Natural killer cell (primary cell): ENCODE data around the gene LDLRAD4. TPM values are rescaled to one million over a fixed set of nuclear protein-coding genes. Genes with fewer than 3 reads are reported as not detected.
"Not testable (repeated sequence)": the region's sequence is repeated elsewhere in the genome, so short reads cannot be mapped to it uniquely, and the experiment has no call there.

Experiments used
- ATAC-seq, 3 donors: fragments of 150-1000 bp in 2 of 3; fragments of 200-7000 bp in 1 of 3; cut with Tn5 transposase; 1 replicate in 1 of 3; 2 replicates in 2 of 3; pipeline ENCODE4 v1.10.0; 2021; ENCODE audit warnings: mild to moderate bottlenecking in 2 of 3, moderate library complexity in 2 of 3
- DNase-seq, 2 donors: peaks; one replicate each; pipeline versions ENCODE4 v3.0.0 to v3.0.0-alpha.2; 2013 to 2021; ENCODE audit warnings: mixed read lengths in 1 of 2
- H3K27ac ChIP-seq: one replicate; pipeline ENCODE4 v1.5.1; 2013; ENCODE audit warnings: mild to moderate bottlenecking, low read length
- H3K27me3 ChIP-seq: one replicate; pipeline ENCODE4 v1.6.1; 2013; ENCODE audit warnings: low read length; ENCODE audit not compliant: control insufficient read depth, insufficient read depth
- H3K36me3 ChIP-seq: one replicate; pipeline ENCODE4 v1.6.1; 2013; ENCODE audit warnings: low read length; ENCODE audit not compliant: control insufficient read depth, insufficient read depth
- H3K4me1 ChIP-seq: one replicate; pipeline ENCODE4 v1.6.1; 2013; ENCODE audit warnings: low read length; ENCODE audit not compliant: control insufficient read depth, insufficient read depth
- H3K4me3 ChIP-seq: one replicate; pipeline ENCODE4 v1.5.1; 2013; ENCODE audit warnings: low read length
- H3K9me3 ChIP-seq: one replicate; pipeline ENCODE4 v1.6.1; 2013; ENCODE audit warnings: low read length; ENCODE audit not compliant: control insufficient read depth, insufficient read depth
- H3K27ac Mint-ChIP-seq, 2 donors: one replicate each; pipeline ENCODE4 v1.8.0; 2022; ENCODE audit warnings: mild to moderate bottlenecking in 2 of 2, mixed read lengths in 2 of 2, moderate library complexity in 1 of 2
- H3K27me3 Mint-ChIP-seq, 2 donors: one replicate each; pipeline ENCODE4 v1.8.0; 2022; ENCODE audit warnings: low read depth in 2 of 2, mixed read lengths in 2 of 2
- H3K36me3 Mint-ChIP-seq: one replicate; pipeline ENCODE4 v1.8.0; 2022; ENCODE audit warnings: mixed read lengths
- H3K4me1 Mint-ChIP-seq, 2 donors: one replicate each; pipeline ENCODE4 v1.8.0; 2022; ENCODE audit warnings: mixed read lengths in 2 of 2
- H3K4me3 Mint-ChIP-seq: one replicate; pipeline ENCODE4 v1.8.0; 2022; ENCODE audit warnings: mild to moderate bottlenecking, moderate library complexity, mixed read lengths
- H3K9me3 Mint-ChIP-seq, 2 donors: one replicate each; pipeline ENCODE4 v1.8.0; 2022; ENCODE audit warnings: mixed read lengths in 2 of 2
- WGBS: methylation state at CpG from one replicate; pipeline ENCODE4 v1.1.7; 2013; ENCODE audit warnings: missing lambda C conversion rate; ENCODE audit not compliant: insufficient coverage; 5-methylcytosine and 5-hydroxymethylcytosine counted together
- intact Hi-C: fragments of 100-400 bp; cut with micrococcal nuclease; formaldehyde crosslinking; loops from one replicate; pipeline ENCODE4 v1.14.2; 2022
- total RNA-seq, 4 donors: library from RNA; stranded (reverse); fragments of 120-200 nt in 1 of 4; gene quantifications; one replicate each; pipeline versions ENCODE4 v1.2.3 to v1.2.4, GENCODE V29; 2013 to 2022
- TF ChIP-seq, protein P1 (sequence below): fragments of 200-600 bp; IDR thresholded peaks from one replicate; pipeline ENCODE4 v1.8.0; 2022; ENCODE audit warnings: antibody characterized with exemption

LDLRAD4 gene
- total RNA-seq, 3 donors from 2014 or later (not counting 1 experiment from before 2014, with no cell fraction given) = 24.0 to 36.3 (median 29.2) TPM

DNA sequence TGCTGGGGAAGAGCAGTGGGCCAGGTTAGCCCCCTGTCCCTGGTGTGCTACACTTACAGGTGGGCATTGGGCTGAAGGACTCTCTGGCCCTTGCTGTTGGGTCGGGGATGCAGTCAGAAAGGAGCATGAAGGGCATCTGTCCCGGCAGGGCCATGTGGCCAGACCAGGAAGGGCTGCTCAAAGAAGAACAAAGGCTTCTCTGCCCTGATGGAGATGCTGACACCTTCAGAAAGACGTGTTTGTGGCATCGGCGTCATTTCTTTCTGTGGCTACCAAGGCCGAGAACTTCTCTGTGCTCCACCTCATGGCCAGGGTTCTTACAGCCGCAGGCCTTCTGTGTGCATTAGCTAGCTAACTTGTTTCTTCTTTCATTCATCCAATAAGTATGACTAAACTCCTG lies 268.7 kb downstream of the LDLRAD4 start:
- H3K27ac Mint-ChIP-seq = peak overlapping the region; percentile 80 to 86
- intact Hi-C loops = no loop called here
- H3K27me3 Mint-ChIP-seq = no peaks in the 10 kb centered on the region

DNA sequence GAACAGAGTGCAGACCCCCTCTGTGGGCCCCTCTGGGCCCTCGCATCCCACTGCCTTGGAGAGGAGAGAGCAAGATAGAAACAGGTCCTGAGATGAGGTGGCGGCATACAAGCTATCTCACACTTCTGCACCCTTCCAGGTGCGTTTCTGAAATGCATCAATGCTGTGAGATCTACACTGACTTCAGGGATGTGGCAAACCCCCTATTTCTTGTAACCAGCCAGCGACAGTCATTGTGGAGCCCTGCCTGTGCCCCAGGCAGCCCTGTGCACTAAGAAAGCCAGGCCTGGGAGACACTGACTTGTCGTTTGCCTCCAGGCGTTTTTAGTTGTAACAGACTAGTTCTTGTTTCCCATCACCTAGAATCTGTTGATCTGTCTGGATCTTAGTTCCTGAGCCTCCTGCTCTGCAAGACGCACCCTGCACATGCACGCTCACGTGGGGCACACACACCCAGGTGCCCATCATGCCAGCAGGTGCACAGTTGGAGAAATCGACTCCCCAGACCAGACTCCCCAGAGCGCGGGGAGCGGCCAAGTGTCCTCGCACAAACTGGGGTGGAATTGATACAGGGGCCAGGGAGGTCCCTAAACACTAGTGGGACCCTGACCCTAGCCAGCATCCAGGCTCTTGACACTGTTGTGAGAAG lies 269.8 kb downstream of the LDLRAD4 start:
- intact Hi-C loops = no loop called here
- H3K36me3 Mint-ChIP-seq = no peaks in the 10 kb centered on the region
- 95% methylated on average over 14 of the region's 14 CpGs for WGBS
- no peak overlapping the region for H3K4me3 Mint-ChIP-seq
- H3K9me3 Mint-ChIP-seq = no peaks in the 10 kb centered on the region
- H3K27ac ChIP-seq = no peak overlapping the region
- H3K27me3 Mint-ChIP-seq = no peaks in the 10 kb centered on the region
- no peak for DNase-seq
- H3K27ac Mint-ChIP-seq = peak overlapping the region; percentile 80 to 86
- peaks cover 5% of the 10 kb centered on the region for H3K36me3 ChIP-seq
- no peak overlapping the region for H3K4me3 ChIP-seq
- H3K9me3 ChIP-seq = no peaks in the 10 kb centered on the region
- H3K4me1 ChIP-seq = peaks cover 16% of the 10 kb centered on the region
- ATAC-seq = no peak
- peaks cover 24 to 27% of the 10 kb centered on the region in 2 donors for H3K4me1 Mint-ChIP-seq
- TF ChIP-seq, protein P1, sequence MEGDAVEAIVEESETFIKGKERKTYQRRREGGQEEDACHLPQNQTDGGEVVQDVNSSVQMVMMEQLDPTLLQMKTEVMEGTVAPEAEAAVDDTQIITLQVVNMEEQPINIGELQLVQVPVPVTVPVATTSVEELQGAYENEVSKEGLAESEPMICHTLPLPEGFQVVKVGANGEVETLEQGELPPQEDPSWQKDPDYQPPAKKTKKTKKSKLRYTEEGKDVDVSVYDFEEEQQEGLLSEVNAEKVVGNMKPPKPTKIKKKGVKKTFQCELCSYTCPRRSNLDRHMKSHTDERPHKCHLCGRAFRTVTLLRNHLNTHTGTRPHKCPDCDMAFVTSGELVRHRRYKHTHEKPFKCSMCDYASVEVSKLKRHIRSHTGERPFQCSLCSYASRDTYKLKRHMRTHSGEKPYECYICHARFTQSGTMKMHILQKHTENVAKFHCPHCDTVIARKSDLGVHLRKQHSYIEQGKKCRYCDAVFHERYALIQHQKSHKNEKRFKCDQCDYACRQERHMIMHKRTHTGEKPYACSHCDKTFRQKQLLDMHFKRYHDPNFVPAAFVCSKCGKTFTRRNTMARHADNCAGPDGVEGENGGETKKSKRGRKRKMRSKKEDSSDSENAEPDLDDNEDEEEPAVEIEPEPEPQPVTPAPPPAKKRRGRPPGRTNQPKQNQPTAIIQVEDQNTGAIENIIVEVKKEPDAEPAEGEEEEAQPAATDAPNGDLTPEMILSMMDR = no peak
- no peaks in the 10 kb centered on the region for H3K27me3 ChIP-seq

More for the DNA sequence above, 268.7 kb downstream of the LDLRAD4 start:
- ATAC-seq (peak; percentile 83 to 98 (median 93)), DNase-seq (peak; percentile 29 to 45)
- Mint-ChIP-seq H3K9me3 (no peaks in the 10 kb centered on the region), H3K36me3 (no peaks in the 10 kb centered on the region), H3K4me3 (peak overlapping the region; percentile 57), H3K4me1 (peaks cover 33 to 36% of the 10 kb centered on the region in 2 donors)
- peaks cover 20% of the 10 kb centered on the region for H3K4me1 ChIP-seq
- no peaks in the 10 kb centered on the region for H3K27me3 ChIP-seq
- TF ChIP-seq, protein P1 = no peak
- 43% methylated on average over 7 of the region's 7 CpGs for WGBS
- no peaks in the 10 kb centered on the region for H3K9me3 ChIP-seq
- no peak overlapping the region for H3K4me3 ChIP-seq
- peaks cover 5% of the 10 kb centered on the region for H3K36me3 ChIP-seq
- H3K27ac ChIP-seq = peak overlapping the region; percentile 42

DNA sequence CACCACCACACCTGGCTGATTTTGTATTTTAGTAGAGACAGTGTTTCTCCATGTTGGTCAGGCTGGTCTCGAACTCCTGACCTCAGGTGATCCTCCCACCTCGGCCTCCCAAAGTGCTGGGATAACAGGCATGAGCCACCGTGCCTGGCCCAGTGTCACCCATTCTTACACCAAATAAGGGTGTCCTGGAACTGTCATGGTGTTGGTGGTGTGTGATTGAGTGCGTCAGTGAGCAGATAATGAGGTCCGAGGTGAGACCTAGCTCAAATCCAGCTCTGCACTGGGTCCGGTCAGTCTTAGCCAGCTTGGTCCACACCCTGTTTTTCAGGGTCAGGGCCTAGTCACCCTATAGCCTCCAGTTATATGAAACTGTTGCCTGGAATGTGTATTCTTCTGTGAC lies 270.7 kb downstream of the LDLRAD4 start:
- DNase-seq, H3K27me3 ChIP-seq, H3K27ac ChIP-seq, H3K27ac Mint-ChIP-seq, H3K36me3 ChIP-seq, H3K36me3 Mint-ChIP-seq, ATAC-seq, H3K4me3 Mint-ChIP-seq, H3K4me3 ChIP-seq, intact Hi-C loops, H3K9me3 ChIP-seq, H3K27me3 Mint-ChIP-seq, H3K9me3 Mint-ChIP-seq: not testable (repeated sequence)
- peaks cover 16% of the 10 kb centered on the region for H3K4me1 ChIP-seq
- 93% methylated on average over 6 of the region's 6 CpGs for WGBS
- H3K4me1 Mint-ChIP-seq = peaks cover 18 to 27% of the 10 kb centered on the region in 2 donors

DNA sequence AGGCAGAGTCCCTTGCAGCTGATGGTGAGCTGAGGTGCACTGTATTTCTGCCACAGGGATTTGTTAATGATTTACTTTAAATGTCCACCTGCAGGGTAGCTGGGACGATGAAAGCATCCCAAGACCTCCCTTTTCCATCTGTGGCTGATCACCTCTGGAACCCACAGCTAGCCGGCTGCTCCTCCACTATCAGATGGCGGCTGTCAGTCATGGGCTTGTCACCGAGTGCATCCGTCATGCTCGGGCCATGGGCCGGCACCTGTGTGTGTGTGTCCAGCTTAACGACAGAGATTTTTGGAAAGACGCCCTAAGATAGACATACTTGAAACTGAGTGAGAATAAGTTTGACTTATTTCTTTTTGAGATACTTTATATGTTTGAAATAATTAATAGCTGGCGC lies 272.6 kb downstream of the LDLRAD4 start:
- TF ChIP-seq, protein P1 = no peak
- intact Hi-C loops = no loop called here
- no peak overlapping the region for H3K4me3 ChIP-seq
- no peak overlapping the region for H3K4me3 Mint-ChIP-seq
- peaks cover 16% of the 10 kb centered on the region for H3K4me1 ChIP-seq
- DNase-seq (no peak), ATAC-seq (no peak)
- H3K9me3 ChIP-seq = no peaks in the 10 kb centered on the region
- no peaks in the 10 kb centered on the region for H3K27me3 Mint-ChIP-seq
- no peaks in the 10 kb centered on the region for H3K36me3 Mint-ChIP-seq
- H3K27ac Mint-ChIP-seq = no peak overlapping the region
- no peaks in the 10 kb centered on the region for H3K27me3 ChIP-seq
- peaks cover 20 to 23% of the 10 kb centered on the region in 2 donors for H3K4me1 Mint-ChIP-seq
- H3K36me3 ChIP-seq = peaks cover 2% of the 10 kb centered on the region
- no peak overlapping the region for H3K27ac ChIP-seq
- 96% methylated on average over 10 of the region's 10 CpGs for WGBS
- no peaks in the 10 kb centered on the region for H3K9me3 Mint-ChIP-seq
